HL-60 (cell line): Measurements from ENCODE around the gene U2AF2.

Experiments
- DNase-seq, 2 experiments: peaks; one replicate each; pipeline ENCODE4 v3.0.0-alpha.2; 2010 to 2020; ENCODE audit warnings: low read depth in 1 of 2, low spot score in 1 of 2
- H3K27ac ChIP-seq: fragments of 250-450 bp; sonication (Bioruptor Pico); replicated peaks from 2 replicates; pipeline ENCODE4 v1.5.1; 2020; ENCODE audit warnings: mild to moderate bottlenecking, moderate library complexity
- H3K27me3 ChIP-seq: fragments of 250-450 bp; sonication (Bioruptor Pico); 2 replicates; pipeline ENCODE4 v1.5.1; 2021; ENCODE audit warnings: mild to moderate bottlenecking, moderate library complexity; ENCODE audit not compliant: insufficient read depth, poor library complexity, severe bottlenecking
- H3K4me3 ChIP-seq: replicated peaks from 2 replicates; pipeline ENCODE4 v1.5.1; 2011; ENCODE audit warnings: mild to moderate bottlenecking, control low read depth, low read length; ENCODE audit not compliant: insufficient read depth
- CTCF ChIP-seq: IDR thresholded peaks from one replicate; pipeline ENCODE4 v1.5.1; 2011; ENCODE audit warnings: low read length, control low read depth, inconsistent platforms; ENCODE audit not compliant: insufficient read depth
- GABPA ChIP-seq: IDR thresholded peaks from 2 replicates; pipeline ENCODE4 v1.6.1; 2012; ENCODE audit warnings: low read depth
- POLR2AphosphoS5 ChIP-seq: IDR thresholded peaks from 2 replicates; pipeline ENCODE4 v1.6.1; 2012; ENCODE audit warnings: low read depth
- REST ChIP-seq: IDR thresholded peaks from 2 replicates; pipeline ENCODE4 v1.6.1; 2012; ENCODE audit warnings: low read depth; ENCODE audit not compliant: insufficient replicate concordance
- SPI1 ChIP-seq: IDR thresholded peaks from 2 replicates; pipeline ENCODE4 v1.6.1; 2012; ENCODE audit warnings: low read depth, mild to moderate bottlenecking, borderline replicate concordance

Gene U2AF2

GRCh38 chr19:55667006-55667381 is 12.2 kb downstream of the U2AF2 start:
- DNase-seq: no peak
- no peak overlapping the region for H3K27ac ChIP-seq
- no peaks in the 10 kb centered on the region for H3K27me3 ChIP-seq
- no peak for TF ChIP-seq CTCF
- TF ChIP-seq POLR2AphosphoS5: no peak; the same call in 1 of the 2 replicates
- no peak for TF ChIP-seq GABPA
- TF ChIP-seq SPI1: no peak
- TF ChIP-seq REST: no peak
- H3K4me3 ChIP-seq: no peak overlapping the region

- Histone ChIP-seq H3K27me3 (no peaks in the 10 kb centered on the region), H3K4me3 (no peak overlapping the region), H3K27ac (no peak overlapping the region)
- no peak for TF ChIP-seq CTCF
- no peak for TF ChIP-seq POLR2AphosphoS5
- TF ChIP-seq SPI1: no peak
- no peak for TF ChIP-seq REST
- TF ChIP-seq GABPA: no peak
- DNase-seq: no peak
These were observed 12.7 kb downstream of the U2AF2 start for GRCh38 chr19:55667511-55667910.

- DNase-seq: no peak
- H3K27me3 ChIP-seq: no peaks in the 10 kb centered on the region
- TF ChIP-seq REST (no peak), SPI1 (no peak), CTCF (no peak), GABPA (no peak)
- no peak overlapping the region for H3K4me3 ChIP-seq
- H3K27ac ChIP-seq: no peak overlapping the region
These were observed 13.1 kb downstream of the U2AF2 start for GRCh38 chr19:55667958-55668357.
